Measurements from ENCODE around the gene MSL1. TPM values are rescaled to one million over a fixed set of nuclear protein-coding genes. Genes with fewer than 3 reads are reported as not detected.

The MSL1 gene
- total RNA-seq, 3 donors from 2014 or later, result 63.3 to 68.5 (median 64.1) TPM

DNA sequence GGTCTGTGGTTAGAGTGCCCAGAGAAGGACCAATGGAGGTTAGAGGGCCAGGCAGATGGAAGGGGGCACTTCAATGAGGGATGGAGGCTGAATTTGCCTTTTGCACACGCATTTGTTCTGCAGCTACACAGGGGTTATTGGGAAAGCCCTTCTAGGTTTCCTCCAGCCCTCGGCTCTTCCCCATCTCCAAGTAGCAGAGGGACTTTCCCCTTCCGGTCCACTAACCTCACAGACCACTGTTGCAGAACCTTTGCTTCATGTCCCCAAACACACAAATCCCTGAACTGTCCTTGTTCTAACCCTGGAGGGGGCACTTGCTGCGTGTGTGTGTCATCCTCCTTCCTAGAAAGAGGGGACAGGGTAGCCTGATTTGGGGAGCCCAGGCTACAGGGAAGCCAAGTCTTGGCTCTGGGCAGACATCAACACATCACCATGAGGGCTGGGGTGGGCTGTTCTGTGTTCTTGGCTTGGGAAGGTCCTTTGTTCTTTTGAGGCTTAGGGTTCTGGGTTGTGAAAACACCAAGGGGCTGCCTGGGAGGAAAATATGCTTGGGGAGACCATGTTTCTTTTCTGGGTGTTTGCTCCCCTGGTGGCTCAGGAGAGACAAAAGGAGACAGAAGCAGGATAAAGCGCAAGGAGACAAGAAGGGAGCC, 14.1 kb upstream of the MSL1 start:
- Mint-ChIP-seq H3K4me1 (ENCODE audit: low read depth) (peaks cover 97% of the 10 kb centered on the region), H3K9me3 (no peaks in the 10 kb centered on the region), H3K27me3 (ENCODE audit: low read depth) (no peaks in the 10 kb centered on the region), H3K4me3 (no peak overlapping the region), H3K36me3 (ENCODE audit: insufficient read depth) (no peaks in the 10 kb centered on the region)
- ATAC-seq (peak in 1 of 2 donors; percentile 2), DNase-seq (no peak)

DNA sequence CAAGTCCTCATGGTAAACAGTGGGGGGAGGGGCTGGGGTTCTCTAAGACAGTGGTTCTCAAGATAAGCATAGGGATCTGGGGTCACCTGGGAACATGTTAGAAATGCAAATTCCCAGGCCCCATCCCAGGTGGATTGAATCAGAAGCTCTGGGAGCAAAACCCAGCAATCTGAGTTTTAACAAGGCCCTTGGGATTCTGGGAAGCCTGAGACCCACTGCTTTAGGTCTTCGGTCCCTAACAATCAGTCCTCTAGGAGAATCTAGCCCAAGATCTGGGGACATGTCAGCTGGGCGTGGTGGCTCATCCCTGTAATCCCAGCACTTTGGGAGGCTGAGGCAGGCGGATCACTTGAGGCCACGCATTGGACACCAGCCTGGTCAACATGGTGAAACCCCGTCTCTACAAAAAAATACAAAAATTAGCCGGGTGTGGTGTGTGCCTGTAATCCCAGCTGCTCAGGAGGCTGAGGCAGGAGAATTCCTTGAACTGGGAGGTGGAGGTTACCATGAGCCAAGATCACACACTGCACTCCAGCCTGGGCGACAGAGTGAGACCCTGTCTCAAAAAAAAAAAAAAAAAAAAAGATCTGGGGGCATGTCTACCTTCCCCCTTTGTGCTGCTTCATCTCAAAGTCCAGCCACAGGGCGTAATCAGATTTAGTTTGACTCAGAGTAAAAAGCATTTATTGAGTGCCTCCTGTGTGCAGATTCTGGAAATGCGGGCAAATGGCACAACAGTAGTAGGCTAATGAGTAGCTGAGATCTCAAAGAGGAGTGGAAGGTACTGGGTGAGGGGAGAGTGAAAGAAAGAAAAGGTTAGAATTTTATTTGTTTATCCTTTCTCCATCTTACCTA, 12.6 kb upstream of the MSL1 start:
- no peak for DNase-seq
- no peak for ATAC-seq
- H3K4me3 Mint-ChIP-seq, result no peak overlapping the region

DNA sequence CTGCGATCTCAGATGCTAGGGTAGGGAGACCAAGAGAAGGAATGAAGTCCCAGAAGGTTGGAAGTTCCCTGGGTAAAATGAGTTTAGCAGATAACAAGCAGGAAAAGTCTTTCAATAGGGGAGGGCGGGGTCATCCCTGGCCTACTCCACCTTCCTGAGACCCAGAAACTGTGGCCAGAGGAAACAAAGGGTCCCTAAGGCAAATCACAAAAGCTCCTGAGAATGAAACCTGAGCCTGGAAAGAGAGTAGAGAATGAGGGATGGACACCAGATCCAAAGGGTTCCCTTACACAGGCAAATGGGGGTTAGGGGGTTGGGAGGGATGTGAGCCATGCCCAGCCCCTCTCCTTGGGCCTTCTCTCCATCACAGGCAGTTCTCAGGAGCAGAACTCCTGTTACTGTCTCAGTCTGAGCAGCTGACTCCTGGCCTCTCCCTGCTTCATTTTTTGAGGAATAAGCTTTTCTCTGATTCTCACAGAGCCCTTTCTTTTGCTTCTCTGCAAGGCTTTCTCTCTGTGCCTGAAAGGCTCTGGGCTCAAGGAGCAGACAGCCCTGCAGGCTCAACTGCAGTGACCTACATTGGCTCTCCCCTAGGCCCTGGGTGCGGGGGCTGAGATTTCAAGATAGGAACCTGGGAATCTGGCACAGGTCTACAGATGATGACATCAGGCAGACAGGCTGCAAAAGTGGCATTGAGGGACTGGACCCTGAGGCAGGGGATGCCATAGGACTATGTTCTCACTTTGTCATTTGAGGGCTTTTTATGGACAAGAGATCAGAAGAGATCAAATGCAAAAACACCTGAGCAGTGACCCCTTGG, 11.5 kb upstream of the MSL1 start:
- no peaks in the 10 kb centered on the region for H3K9me3 Mint-ChIP-seq
- ATAC-seq, result no peak
- no peak for DNase-seq
- no peaks in the 10 kb centered on the region for H3K27me3 Mint-ChIP-seq (ENCODE audit: low read depth)
- no peaks in the 10 kb centered on the region for H3K36me3 Mint-ChIP-seq (ENCODE audit: insufficient read depth)
- H3K4me1 Mint-ChIP-seq (ENCODE audit: low read depth), result peaks cover 84% of the 10 kb centered on the region
- H3K4me3 Mint-ChIP-seq, result no peak overlapping the region

More for the DNA sequence above, 12.6 kb upstream of the MSL1 start:
- H3K4me1 Mint-ChIP-seq (ENCODE audit: low read depth), result peaks cover 94% of the 10 kb centered on the region
- no peaks in the 10 kb centered on the region for H3K27me3 Mint-ChIP-seq (ENCODE audit: low read depth)
- H3K36me3 Mint-ChIP-seq (ENCODE audit: insufficient read depth), result no peaks in the 10 kb centered on the region
- no peaks in the 10 kb centered on the region for H3K9me3 Mint-ChIP-seq

DNA sequence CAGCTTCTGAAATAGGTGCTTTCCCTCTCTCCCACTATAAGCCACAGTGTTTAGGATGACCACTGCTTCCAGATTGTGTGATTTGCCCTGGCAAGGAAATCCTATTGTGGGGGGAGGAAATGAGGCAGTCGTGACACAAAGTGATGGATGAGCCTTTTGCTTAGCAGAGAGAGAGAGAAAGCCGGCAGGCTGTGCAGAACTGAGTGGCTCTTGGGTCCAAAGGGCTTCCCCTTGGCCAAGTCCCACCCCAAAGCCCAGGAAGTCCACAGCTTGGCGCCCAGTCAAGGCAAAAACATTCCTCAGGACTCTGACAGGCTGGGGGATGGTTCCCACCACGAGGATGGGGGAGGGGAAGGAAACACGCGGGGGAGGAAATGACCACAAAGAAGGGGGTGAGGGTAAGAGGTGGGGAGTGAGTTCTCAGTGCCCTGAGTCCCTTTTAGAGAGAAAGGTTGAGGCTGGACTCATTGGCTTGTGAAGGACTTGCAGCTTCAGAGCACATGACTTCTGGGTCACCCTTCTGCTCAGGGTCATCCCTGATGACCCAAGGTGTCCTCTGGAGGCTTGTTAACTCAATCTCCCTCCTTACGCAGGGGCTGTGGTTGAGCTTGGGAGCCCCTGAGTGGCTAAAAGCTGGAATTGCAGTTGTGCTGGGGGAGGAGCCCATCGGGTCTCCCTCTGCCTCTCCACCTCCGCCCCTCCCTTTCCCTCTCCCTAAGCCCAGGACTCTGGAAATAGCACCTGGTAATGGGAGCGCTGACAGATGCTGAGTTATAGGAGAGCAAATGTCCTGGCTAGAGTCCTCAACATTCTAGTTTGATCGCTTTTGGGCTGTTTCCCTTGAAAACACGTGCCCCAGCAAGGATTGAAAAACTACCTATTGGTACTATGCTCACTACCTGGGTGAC, 10.3 kb upstream of the MSL1 start:
- DNase-seq (peak; percentile 59), ATAC-seq (peak; percentile 45 to 57)
- Mint-ChIP-seq H3K27me3 (ENCODE audit: low read depth) (no peaks in the 10 kb centered on the region), H3K36me3 (ENCODE audit: insufficient read depth) (no peaks in the 10 kb centered on the region), H3K9me3 (no peaks in the 10 kb centered on the region), H3K4me3 (peak overlapping the region; percentile 53), H3K4me1 (ENCODE audit: low read depth) (peaks cover 71% of the 10 kb centered on the region)

DNA sequence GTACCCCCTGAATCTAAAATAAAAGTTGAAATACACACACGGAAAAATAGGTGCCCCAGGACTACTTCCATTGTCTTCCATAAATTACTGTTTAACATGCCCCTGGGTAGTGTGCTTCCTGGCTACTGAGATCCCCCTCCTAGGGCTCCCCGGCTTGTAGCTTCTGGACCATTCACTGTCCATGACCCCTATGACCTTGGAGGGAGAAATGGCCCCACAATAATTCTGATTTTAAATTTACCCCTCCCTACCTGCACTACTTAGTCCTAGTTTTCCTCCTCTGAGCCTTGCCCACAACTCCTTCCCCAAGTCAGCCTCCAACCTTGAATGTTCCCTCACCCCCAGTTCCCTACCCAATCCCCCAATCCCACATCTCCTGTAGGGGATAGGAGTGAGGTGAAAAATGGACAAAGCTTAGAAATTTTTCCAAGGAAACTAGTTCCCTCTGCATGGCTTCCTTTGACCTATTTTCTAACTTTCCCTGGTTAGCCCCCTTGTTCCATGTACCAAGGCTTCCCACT, 9.5 kb upstream of the MSL1 start:
- H3K36me3 Mint-ChIP-seq (ENCODE audit: insufficient read depth), result no peaks in the 10 kb centered on the region
- no peak overlapping the region for H3K4me3 Mint-ChIP-seq
- peaks cover 64% of the 10 kb centered on the region for H3K4me1 Mint-ChIP-seq (ENCODE audit: low read depth)
- no peaks in the 10 kb centered on the region for H3K9me3 Mint-ChIP-seq
- DNase-seq (no peak), ATAC-seq (no peak)
- no peaks in the 10 kb centered on the region for H3K27me3 Mint-ChIP-seq (ENCODE audit: low read depth)

DNA sequence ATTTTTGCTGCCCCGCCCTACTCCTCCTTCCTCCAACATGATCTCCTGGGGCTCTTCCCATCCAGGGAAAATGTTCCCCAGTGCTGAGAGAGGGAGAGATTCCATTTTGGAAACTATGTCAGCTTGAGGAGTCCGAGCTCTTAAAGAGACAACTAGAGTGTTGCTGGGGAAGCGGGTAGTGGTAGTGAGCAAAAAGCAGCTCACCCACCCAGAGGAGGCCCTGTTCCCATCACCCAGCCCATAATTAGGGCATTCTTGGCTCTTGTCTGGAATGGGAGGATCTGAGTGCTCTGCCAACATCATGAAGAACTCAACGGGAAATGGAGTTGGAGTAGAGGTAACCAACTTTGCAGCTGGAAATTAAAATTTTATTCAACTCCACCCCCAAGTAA, 9.1 kb upstream of the MSL1 start:
- Mint-ChIP-seq H3K9me3 (no peaks in the 10 kb centered on the region), H3K36me3 (ENCODE audit: insufficient read depth) (no peaks in the 10 kb centered on the region), H3K4me3 (no peak overlapping the region), H3K27me3 (ENCODE audit: low read depth) (no peaks in the 10 kb centered on the region), H3K4me1 (ENCODE audit: low read depth) (peaks cover 59% of the 10 kb centered on the region)
- DNase-seq (no peak), ATAC-seq (no peak)

DNA sequence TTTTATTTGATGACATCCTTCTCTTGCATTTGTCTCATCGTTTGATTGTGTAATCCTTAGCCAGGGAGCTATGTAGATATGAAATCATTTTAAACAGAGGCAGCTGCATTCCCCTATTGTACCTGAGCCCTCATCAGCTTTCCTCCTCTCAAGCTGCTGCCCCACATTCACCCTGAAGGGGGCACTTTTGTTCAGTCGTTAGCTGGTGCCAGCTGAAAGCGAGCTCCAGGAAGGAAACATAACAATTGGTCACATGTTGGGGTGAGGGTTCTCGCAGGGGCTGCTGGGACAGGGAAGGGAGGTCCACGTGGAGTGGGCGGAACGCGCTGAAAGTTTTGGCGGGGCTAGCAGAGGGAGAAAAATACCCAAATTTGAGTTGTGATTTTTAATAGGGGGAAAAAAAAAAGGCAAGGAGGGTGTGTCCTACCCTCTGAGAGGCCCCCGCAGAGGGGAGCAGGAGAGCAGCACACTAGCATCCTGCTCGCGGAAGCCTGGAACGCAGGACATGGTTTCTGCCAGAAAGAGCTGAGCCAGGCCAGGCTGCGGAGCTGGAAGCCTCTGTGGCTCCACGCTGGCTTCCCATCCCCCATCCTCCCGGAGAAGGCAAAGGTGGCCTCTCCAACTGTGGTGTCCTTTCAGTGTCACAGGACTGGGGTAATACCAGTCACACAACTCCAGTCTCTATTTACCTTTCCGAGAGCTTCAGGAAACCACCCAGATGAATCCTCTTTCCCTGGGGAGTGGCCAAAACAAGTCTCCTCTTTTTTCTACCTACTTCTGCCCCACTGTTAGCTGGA, 8.5 kb upstream of the MSL1 start:
- H3K4me3 Mint-ChIP-seq, result peak overlapping the region; percentile 79
- peak; percentile 88 for DNase-seq

DNA sequence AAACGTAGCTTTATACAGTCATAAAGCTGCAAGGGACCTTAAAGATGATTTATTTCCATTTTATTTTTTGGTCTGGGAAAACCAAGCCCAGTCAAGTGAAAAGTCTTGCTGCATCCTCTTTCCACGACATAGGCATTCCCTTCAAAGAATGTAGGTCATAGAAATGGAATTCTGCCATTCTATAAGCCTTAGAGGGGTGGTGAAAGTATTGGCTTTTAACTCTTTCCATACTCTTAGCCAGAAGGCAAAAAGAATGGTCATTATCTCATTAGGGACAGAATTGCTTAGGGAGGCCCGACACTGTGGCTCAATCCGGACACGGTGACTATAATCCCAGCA, 7.9 kb upstream of the MSL1 start:
- Mint-ChIP-seq H3K36me3 (ENCODE audit: insufficient read depth) (no peaks in the 10 kb centered on the region), H3K4me3 (peak overlapping the region; percentile 79), H3K4me1 (ENCODE audit: low read depth) (peaks cover 48% of the 10 kb centered on the region), H3K27me3 (ENCODE audit: low read depth) (no peaks in the 10 kb centered on the region), H3K9me3 (no peaks in the 10 kb centered on the region)
- DNase-seq (no peak), ATAC-seq (no peak)

More for the DNA sequence above, 8.5 kb upstream of the MSL1 start:
- Mint-ChIP-seq H3K4me1 (ENCODE audit: low read depth) (peaks cover 53% of the 10 kb centered on the region), H3K36me3 (ENCODE audit: insufficient read depth) (no peaks in the 10 kb centered on the region), H3K9me3 (no peaks in the 10 kb centered on the region), H3K27me3 (ENCODE audit: low read depth) (no peaks in the 10 kb centered on the region)
- ATAC-seq, result peak; percentile 81 to 87

DNA sequence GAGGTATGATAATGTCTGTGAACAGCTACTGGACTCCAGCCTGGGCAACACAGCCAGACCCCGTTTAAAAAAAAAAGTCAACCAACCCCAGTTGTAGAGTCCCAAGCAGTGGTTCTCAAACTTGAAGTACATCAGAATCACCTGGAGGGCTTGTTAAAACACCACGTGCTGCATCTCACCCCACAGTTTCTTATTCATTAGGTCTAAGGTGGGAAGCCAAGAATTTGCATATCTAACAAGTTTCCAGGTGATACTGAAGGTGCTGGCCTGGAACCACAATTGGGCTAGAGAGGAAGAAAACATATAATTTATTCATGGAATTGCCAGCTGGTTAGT, 6.7 kb upstream of the MSL1 start:
- H3K4me1 Mint-ChIP-seq (ENCODE audit: low read depth), result peaks cover 36% of the 10 kb centered on the region
- no peak for ATAC-seq
- no peaks in the 10 kb centered on the region for H3K27me3 Mint-ChIP-seq (ENCODE audit: low read depth)
- H3K4me3 Mint-ChIP-seq, result no peak overlapping the region
- DNase-seq, result no peak
- no peaks in the 10 kb centered on the region for H3K36me3 Mint-ChIP-seq (ENCODE audit: insufficient read depth)
- H3K9me3 Mint-ChIP-seq, result no peaks in the 10 kb centered on the region

DNA sequence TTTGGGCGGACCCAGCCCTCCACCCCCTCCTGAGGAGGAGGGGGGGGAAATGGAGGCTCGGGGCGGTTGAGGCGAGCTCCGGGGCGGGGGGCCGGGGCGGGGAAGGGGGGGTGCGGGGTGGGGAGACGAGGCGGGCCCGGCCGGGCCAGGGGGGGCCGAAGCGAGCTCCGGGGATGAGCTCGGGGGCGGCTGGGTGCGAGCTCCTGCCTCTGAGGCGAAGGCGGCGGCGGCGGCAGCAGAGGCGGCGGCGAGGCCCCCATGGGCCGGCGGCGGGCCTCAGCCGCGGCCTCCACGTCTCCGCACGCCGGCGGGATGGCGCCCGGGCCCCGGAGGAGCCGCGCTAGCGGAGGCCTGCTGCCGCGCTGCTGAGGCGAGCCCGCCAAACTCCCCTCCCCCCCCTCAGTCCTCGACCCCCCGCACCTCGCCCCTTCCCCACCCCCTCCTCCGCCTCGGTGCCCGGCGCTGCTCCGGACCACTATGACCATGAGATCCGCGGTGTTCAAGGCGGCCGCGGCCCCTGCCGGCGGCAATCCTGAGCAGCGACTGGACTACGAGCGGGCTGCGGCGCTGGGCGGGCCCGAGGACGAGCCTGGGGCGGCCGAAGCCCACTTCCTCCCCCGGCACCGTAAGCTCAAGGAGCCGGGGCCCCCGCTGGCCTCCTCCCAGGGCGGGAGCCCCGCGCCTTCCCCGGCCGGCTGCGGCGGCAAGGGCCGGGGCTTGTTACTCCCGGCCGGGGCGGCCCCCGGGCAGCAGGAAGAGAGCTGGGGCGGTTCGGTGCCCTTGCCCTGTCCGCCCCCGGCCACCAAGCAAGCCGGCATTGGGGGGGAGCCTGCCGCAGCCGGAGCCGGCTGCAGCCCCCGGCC, 596 bp downstream of the MSL1 start:
- H3K27me3 Mint-ChIP-seq (ENCODE audit: low read depth), result no peaks in the 10 kb centered on the region
- peaks cover 37% of the 10 kb centered on the region for H3K4me1 Mint-ChIP-seq (ENCODE audit: low read depth)
- DNase-seq (peak; percentile 47), ATAC-seq (peak; percentile 31 to 47)
- H3K36me3 Mint-ChIP-seq (ENCODE audit: insufficient read depth), result peaks cover 8% of the 10 kb centered on the region
- no peaks in the 10 kb centered on the region for H3K9me3 Mint-ChIP-seq
- H3K4me3 Mint-ChIP-seq, result peak overlapping the region; percentile 78

DNA sequence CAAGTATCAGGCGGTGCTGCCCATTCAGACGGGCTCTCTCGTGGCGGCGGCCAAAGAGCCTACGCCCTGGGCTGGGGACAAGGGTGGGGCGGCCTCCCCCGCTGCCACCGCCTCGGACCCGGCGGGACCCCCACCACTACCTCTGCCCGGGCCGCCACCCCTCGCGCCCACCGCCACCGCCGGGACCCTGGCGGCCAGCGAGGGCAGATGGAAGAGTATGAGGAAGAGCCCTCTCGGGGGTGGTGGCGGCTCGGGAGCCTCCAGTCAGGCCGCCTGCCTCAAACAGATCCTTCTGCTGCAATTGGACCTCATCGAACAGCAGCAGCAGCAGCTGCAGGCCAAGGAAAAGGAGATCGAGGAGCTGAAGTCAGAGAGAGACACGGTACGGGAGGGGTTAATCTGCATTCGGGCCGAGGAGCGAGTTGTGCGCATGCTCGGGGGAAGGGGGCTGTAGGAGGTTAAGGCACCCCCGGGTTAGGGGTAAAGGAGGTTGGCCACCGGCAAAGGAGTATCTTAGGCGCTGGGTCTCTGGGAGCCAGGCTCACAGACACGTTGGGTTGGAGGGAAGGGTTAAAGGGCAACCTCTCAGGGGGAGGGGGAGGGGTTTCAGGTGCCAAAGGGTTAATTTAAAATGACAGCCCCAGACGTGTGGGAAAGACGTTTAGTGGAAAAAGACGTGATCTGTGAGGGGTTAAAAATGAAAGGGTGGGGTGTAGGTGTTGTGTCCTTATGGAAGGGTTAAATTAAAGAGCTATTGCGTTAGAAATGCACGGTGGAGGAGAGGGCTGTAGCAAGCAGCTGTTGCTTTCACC, 1.4 kb downstream of the MSL1 start:
- H3K4me3 Mint-ChIP-seq, result peak overlapping the region; percentile 90
- ATAC-seq (peak; percentile 21 to 27), DNase-seq (peak; percentile 46)
- peaks cover 37% of the 10 kb centered on the region for H3K4me1 Mint-ChIP-seq (ENCODE audit: low read depth)
- no peaks in the 10 kb centered on the region for H3K9me3 Mint-ChIP-seq
- peaks cover 12% of the 10 kb centered on the region for H3K36me3 Mint-ChIP-seq (ENCODE audit: insufficient read depth)
- no peaks in the 10 kb centered on the region for H3K27me3 Mint-ChIP-seq (ENCODE audit: low read depth)

DNA sequence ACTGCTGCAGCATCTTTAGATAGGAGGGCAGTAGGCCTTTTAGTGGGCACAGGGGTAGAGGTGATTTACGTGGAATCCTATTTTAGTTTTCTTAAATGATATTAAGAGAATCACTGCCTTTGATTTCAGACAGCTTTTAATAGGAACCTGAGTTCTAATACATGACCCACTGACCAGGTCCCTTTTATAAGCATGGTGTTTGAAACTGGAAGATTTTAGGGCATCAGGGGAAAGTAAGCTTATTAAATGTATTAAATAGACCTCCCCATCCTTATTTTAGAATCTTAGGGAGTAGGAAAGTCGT, 2.0 kb downstream of the MSL1 start:
- no peaks in the 10 kb centered on the region for H3K9me3 Mint-ChIP-seq
- peak overlapping the region; percentile 90 for H3K4me3 Mint-ChIP-seq
- H3K4me1 Mint-ChIP-seq (ENCODE audit: low read depth), result peaks cover 37% of the 10 kb centered on the region
- DNase-seq, result no peak
- peaks cover 12% of the 10 kb centered on the region for H3K36me3 Mint-ChIP-seq (ENCODE audit: insufficient read depth)
- no peaks in the 10 kb centered on the region for H3K27me3 Mint-ChIP-seq (ENCODE audit: low read depth)
- ATAC-seq, result no peak
